HEK293 (cell line): ENCODE data around the gene HADHB.

Experiments used
- CTCF ChIA-PET: fragments of 350-600 bp; formaldehyde crosslinking; extraction: SDS; loops from one replicate; lab custom pipeline; 2021; ENCODE audit warnings: antibody characterized with exemption; lab: Yijun Ruan, JAX
- POLR2A ChIA-PET: fragments of 300-600 bp; formaldehyde crosslinking; extraction: SDS; loops from one replicate; lab custom pipeline; 2020; ENCODE audit warnings: antibody characterized with exemption, inconsistent platforms; lab: Yijun Ruan, JAX
- H3K27ac ChIP-seq: fragments of 200-500 bp; sonication (Bioruptor generic); 2 replicates; pipeline ENCODE4 v1.5.1; 2014; ENCODE audit warnings: low read depth, low read length, control low read depth, inconsistent platforms; ENCODE audit errors: extremely low read depth
- H3K36me3 ChIP-seq, 2 experiments: fragments of 200-500 bp in 1 of 2; sonication (Bioruptor generic) in 1 of 2; 1 replicate in 1 of 2; 2 replicates in 1 of 2; pipeline ENCODE4 v1.5.1; 2014 to 2017; ENCODE audit warnings: inconsistent platforms in 2 of 2, low read length in 2 of 2; ENCODE audit not compliant: control insufficient read depth in 2 of 2, insufficient read depth in 1 of 2
- H3K4me1 ChIP-seq: fragments of 200-500 bp; sonication (Bioruptor generic); 2 replicates; pipeline ENCODE4 v1.5.1; 2014; ENCODE audit warnings: mild to moderate bottlenecking, low read length, inconsistent platforms; ENCODE audit not compliant: control insufficient read depth, insufficient read depth
- H3K4me3 ChIP-seq: 2 replicates; pipeline ENCODE4 v1.5.1; 2011; ENCODE audit warnings: low read depth, mild to moderate bottlenecking, control low read depth, low read length, moderate library complexity
- H3K9me3 ChIP-seq: fragments of 200-500 bp; sonication (Bioruptor generic); 2 replicates; pipeline ENCODE4 v1.5.1; 2014; ENCODE audit warnings: low read depth, low read length, inconsistent platforms; ENCODE audit not compliant: control insufficient read depth, insufficient read depth
- BCL6B ChIP-seq: fragments of 450-650 bp; formaldehyde crosslinking; IDR thresholded peaks from 2 replicates; pipeline ENCODE4 v1.5.1; 2017; ENCODE audit warnings: missing biosample characterization, missing genetic modification characterization
- GLIS1 ChIP-seq: fragments of 450-650 bp; formaldehyde crosslinking; IDR thresholded peaks from 2 replicates; pipeline ENCODE4 v1.5.1; 2016; ENCODE audit warnings: missing biosample characterization, missing genetic modification characterization
- MYNN ChIP-seq: fragments of 450-650 bp; formaldehyde crosslinking; IDR thresholded peaks from 2 replicates; pipeline ENCODE4 v1.5.1; 2016; ENCODE audit warnings: missing biosample characterization, missing genetic modification characterization, borderline replicate concordance
- MZF1 ChIP-seq: fragments of 450-650 bp; formaldehyde crosslinking; IDR thresholded peaks from 2 replicates; pipeline ENCODE4 v1.5.1; 2017; ENCODE audit warnings: missing biosample characterization, missing genetic modification characterization, borderline replicate concordance
- PRDM10 ChIP-seq: fragments of 450-650 bp; formaldehyde crosslinking; IDR thresholded peaks from 2 replicates; pipeline ENCODE4 v1.5.1; 2016; ENCODE audit warnings: missing biosample characterization, missing genetic modification characterization
- SETDB1 ChIP-seq: IDR thresholded peaks from one replicate; pipeline ENCODE4 v1.6.1; 2017; ENCODE audit warnings: mild to moderate bottlenecking, low read length, moderate library complexity, mixed read lengths; ENCODE audit not compliant: insufficient read length
- ZNF175 ChIP-seq: fragments of 450-650 bp; formaldehyde crosslinking; IDR thresholded peaks from 2 replicates; pipeline ENCODE4 v1.5.1; 2016; ENCODE audit warnings: missing biosample characterization, missing genetic modification characterization
- ZNF223 ChIP-seq: fragments of 450-650 bp; formaldehyde crosslinking; IDR thresholded peaks from 2 replicates; pipeline ENCODE4 v1.5.1; 2016; ENCODE audit warnings: missing biosample characterization, missing genetic modification characterization
- ZNF24 ChIP-seq: fragments of 450-650 bp; formaldehyde crosslinking; IDR thresholded peaks from 2 replicates; pipeline ENCODE4 v1.5.1; 2016; ENCODE audit warnings: missing biosample characterization, missing genetic modification characterization
- ZNF391 ChIP-seq: fragments of 450-650 bp; formaldehyde crosslinking; IDR thresholded peaks from 2 replicates; pipeline ENCODE4 v1.5.1; 2016; ENCODE audit warnings: low read depth, missing biosample characterization, missing genetic modification characterization, borderline replicate concordance
- ZNF404 ChIP-seq: fragments of 450-650 bp; formaldehyde crosslinking; IDR thresholded peaks from 2 replicates; pipeline ENCODE4 v1.5.1; 2017; ENCODE audit warnings: missing biosample characterization, missing genetic modification characterization
- ZNF449 ChIP-seq: fragments of 450-650 bp; formaldehyde crosslinking; IDR thresholded peaks from 2 replicates; pipeline ENCODE4 v1.5.1; 2017; ENCODE audit warnings: missing biosample characterization, mild to moderate bottlenecking, missing genetic modification characterization, moderate library complexity
- ZNF488 ChIP-seq: fragments of 450-650 bp; formaldehyde crosslinking; IDR thresholded peaks from 2 replicates; pipeline ENCODE4 v1.5.1; 2016; ENCODE audit warnings: missing biosample characterization, missing genetic modification characterization
- ZNF501 ChIP-seq: fragments of 450-650 bp; formaldehyde crosslinking; IDR thresholded peaks from 2 replicates; pipeline ENCODE4 v1.5.1; 2016; ENCODE audit warnings: missing biosample characterization, missing genetic modification characterization
- ZNF513 ChIP-seq: fragments of 450-650 bp; IDR thresholded peaks from 2 replicates; pipeline ENCODE4 v1.5.1; 2018; ENCODE audit warnings: missing biosample characterization, missing genetic modification characterization
- ZNF548 ChIP-seq: fragments of 450-650 bp; formaldehyde crosslinking; IDR thresholded peaks from 2 replicates; pipeline ENCODE4 v1.5.1; 2016; ENCODE audit warnings: missing biosample characterization, missing genetic modification characterization
- ZNF645 ChIP-seq: fragments of 450-650 bp; formaldehyde crosslinking; IDR thresholded peaks from 2 replicates; pipeline ENCODE4; 2016; ENCODE audit warnings: missing biosample characterization, missing genetic modification characterization
- ZNF658 ChIP-seq: fragments of 450-650 bp; formaldehyde crosslinking; IDR thresholded peaks from 2 replicates; pipeline ENCODE4; 2016; ENCODE audit warnings: missing biosample characterization, missing genetic modification characterization
- ZNF692 ChIP-seq: fragments of 450-650 bp; formaldehyde crosslinking; IDR thresholded peaks from 2 replicates; pipeline ENCODE4 v1.5.1; 2016; ENCODE audit warnings: missing biosample characterization, missing genetic modification characterization
- ZNF768 ChIP-seq: fragments of 450-650 bp; formaldehyde crosslinking; IDR thresholded peaks from 2 replicates; pipeline ENCODE4 v1.5.1; 2018; ENCODE audit warnings: missing biosample characterization, mild to moderate bottlenecking, missing genetic modification characterization
- ZSCAN30 ChIP-seq: fragments of 450-650 bp; IDR thresholded peaks from 2 replicates; pipeline ENCODE4 v1.5.1; 2018; ENCODE audit warnings: missing biosample characterization, mild to moderate bottlenecking, missing genetic modification characterization, moderate library complexity
- ZXDB ChIP-seq: fragments of 450-650 bp; formaldehyde crosslinking; IDR thresholded peaks from 2 replicates; pipeline ENCODE4 v1.5.1; 2016; ENCODE audit warnings: missing biosample characterization, missing genetic modification characterization

The HADHB gene

GRCh38 chr2:26224095-26224494 is 20.6 kb upstream of the HADHB start:
- H3K27ac ChIP-seq, result no peak overlapping the region
- no peaks in the 10 kb centered on the region for H3K4me1 ChIP-seq
- no peak overlapping the region for H3K4me3 ChIP-seq
- H3K9me3 ChIP-seq, result no peaks in the 10 kb centered on the region
- H3K36me3 ChIP-seq, result peaks cover 24 to 52% of the 10 kb centered on the region in 2 experiments
- ChIA-PET POLR2A (interaction anchor here (1.0 kb wide), 1 partner anchor 19 kb away, joined by 3 read pairs; no protein-coding TSS in a partner anchor), CTCF (interaction anchor here (1.2 kb wide), 1 partner anchor 10 kb away, joined by 3 read pairs; no protein-coding TSS in a partner anchor)
- TF ChIP-seq ZNF501, result no peak
- TF ChIP-seq ZXDB (tag by site-specific recombination), result no peak
- TF ChIP-seq ZNF513, result no peak
- TF ChIP-seq PRDM10, result no peak
- TF ChIP-seq ZNF658 (tag by site-specific recombination), result no peak
- no peak for TF ChIP-seq ZNF24
- TF ChIP-seq ZNF692 (tag by site-specific recombination), result no peak
- TF ChIP-seq MYNN, result no peak
- TF ChIP-seq ZNF404, result no peak

- TF ChIP-seq ZNF645, result no peak
- no peak for TF ChIP-seq ZNF488 (tag by site-specific recombination)
- TF ChIP-seq GLIS1 (tag by site-specific recombination), result no peak
- no peak for TF ChIP-seq ZSCAN30 (tag by site-specific recombination)
- TF ChIP-seq ZNF768 (tag by site-specific recombination), result no peak
- TF ChIP-seq ZNF223, result no peak
- no peak for TF ChIP-seq ZNF391
- TF ChIP-seq ZNF175 (tag by site-specific recombination), result no peak
- no peak for TF ChIP-seq ZNF548 (tag by site-specific recombination)
- no peak for TF ChIP-seq ZNF449 (tag by site-specific recombination)
- no peak for TF ChIP-seq MZF1 (tag by site-specific recombination)
- no peak for TF ChIP-seq BCL6B (tag by site-specific recombination)
- no peak for TF ChIP-seq SETDB1
These were observed 15.1 kb upstream of the HADHB start for GRCh38 chr2:26229595-26229994.

More at GRCh38 chr2:26229595-26229994, 15.1 kb upstream of the HADHB start:
- H3K27ac ChIP-seq, result no peak overlapping the region
- CTCF ChIA-PET, result interaction anchor here (0.6 kb wide), 1 partner anchor 61 kb away, joined by 3 read pairs; no protein-coding TSS in a partner anchor
- POLR2A ChIA-PET, result no interaction called here
- H3K36me3 ChIP-seq, result peaks cover 61 to 80% of the 10 kb centered on the region in 2 experiments
- H3K9me3 ChIP-seq, result no peaks in the 10 kb centered on the region
- no peaks in the 10 kb centered on the region for H3K4me1 ChIP-seq
- no peak overlapping the region for H3K4me3 ChIP-seq
